ENCODE results near the gene JKAMP.

Gene JKAMP

GRCh38 chr14:59478540-59478939 is 5.8 kb upstream of the JKAMP start:
- Histone ChIP-seq H3K4me1 (ENCODE audit: control insufficient read depth in 5 of 5, insufficient read depth in 5 of 5, low read length in 5 of 5) (peaks cover 0 to 37% (median 33%) of the 10 kb centered on the region in 5 donors), H3K9me3 (ENCODE audit: control insufficient read depth in 5 of 5, low read length in 5 of 5) (no peaks in the 10 kb centered on the region), H3K9ac (ENCODE audit: low read length in 5 of 5) (no peak overlapping the region), H3K36me3 (ENCODE audit: control insufficient read depth in 5 of 5, insufficient read depth in 5 of 5, low read length in 5 of 5) (peaks cover 21 to 38% (median 27%) of the 10 kb centered on the region in 5 donors), H3K4me3 (ENCODE audit: low read depth in 1 of 5, low read length in 5 of 5) (no peak overlapping the region), H3K27me3 (ENCODE audit: control insufficient read depth in 5 of 5, insufficient read depth in 4 of 5, low read length in 5 of 5) (no peaks in the 10 kb centered on the region), H3K27ac (ENCODE audit: low read depth, low read length) (no peak overlapping the region)

DNA sequence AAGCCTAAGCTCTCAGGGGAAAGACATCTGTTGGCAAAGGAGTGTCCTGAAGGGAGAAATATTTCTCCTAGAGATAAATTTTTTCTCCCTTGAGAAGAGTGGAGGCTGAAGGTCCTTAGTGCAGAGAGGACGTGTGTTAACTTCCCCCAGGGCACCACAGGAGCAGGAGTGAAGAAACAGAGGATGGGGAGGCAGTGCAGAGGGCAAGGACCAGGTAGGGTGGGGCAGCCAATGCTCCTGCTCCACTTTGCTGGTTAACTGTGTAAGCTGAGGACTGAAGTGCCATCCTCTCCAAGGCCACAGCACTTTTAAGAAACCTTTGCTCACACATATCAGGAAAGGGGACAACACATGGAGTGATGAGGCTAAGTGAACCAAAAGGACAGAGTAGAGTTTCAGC is 4.2 kb upstream of the JKAMP start:
- Histone ChIP-seq H3K27me3 (ENCODE audit: control insufficient read depth in 5 of 5, insufficient read depth in 4 of 5, low read length in 5 of 5) (no peaks in the 10 kb centered on the region), H3K9me3 (ENCODE audit: control insufficient read depth in 5 of 5, low read length in 5 of 5) (no peaks in the 10 kb centered on the region), H3K4me3 (ENCODE audit: low read depth in 1 of 5, low read length in 5 of 5) (no peak overlapping the region), H3K27ac (ENCODE audit: low read depth, low read length) (peak overlapping the region; percentile 43), H3K9ac (ENCODE audit: low read length in 5 of 5) (no peak overlapping the region), H3K36me3 (ENCODE audit: control insufficient read depth in 5 of 5, insufficient read depth in 5 of 5, low read length in 5 of 5) (peaks cover 9 to 24% (median 15%) of the 10 kb centered on the region in 5 donors), H3K4me1 (ENCODE audit: control insufficient read depth in 5 of 5, insufficient read depth in 5 of 5, low read length in 5 of 5) (peaks cover 0 to 44% (median 38%) of the 10 kb centered on the region in 5 donors)

DNA sequence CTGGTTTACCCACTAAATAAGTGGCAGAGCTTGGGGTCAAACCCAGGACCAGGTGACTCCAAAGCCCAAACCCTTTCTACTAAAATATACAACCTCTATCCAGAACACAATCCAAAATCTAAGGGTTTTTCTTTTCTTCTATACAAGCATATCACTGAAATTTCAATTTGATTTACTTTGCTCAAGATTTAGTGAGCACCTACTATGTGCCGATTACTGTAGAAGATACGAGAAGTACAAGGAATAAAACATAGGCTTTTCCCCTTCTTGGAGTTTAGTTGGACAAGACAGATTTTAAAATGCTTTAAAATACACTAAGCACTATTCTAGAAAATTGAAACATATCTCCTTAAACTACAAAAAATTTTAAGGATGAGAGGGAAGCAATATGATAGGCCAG is 2.9 kb upstream of the JKAMP start:
- no peak overlapping the region for H3K4me3 ChIP-seq (ENCODE audit: low read depth in 1 of 5, low read length in 5 of 5)
- peak overlapping the region in 1 of 5 donors; percentile 12 for H3K9ac ChIP-seq (ENCODE audit: low read length in 5 of 5)
- H3K27me3 ChIP-seq (ENCODE audit: control insufficient read depth in 5 of 5, insufficient read depth in 4 of 5, low read length in 5 of 5), result no peaks in the 10 kb centered on the region

DNA sequence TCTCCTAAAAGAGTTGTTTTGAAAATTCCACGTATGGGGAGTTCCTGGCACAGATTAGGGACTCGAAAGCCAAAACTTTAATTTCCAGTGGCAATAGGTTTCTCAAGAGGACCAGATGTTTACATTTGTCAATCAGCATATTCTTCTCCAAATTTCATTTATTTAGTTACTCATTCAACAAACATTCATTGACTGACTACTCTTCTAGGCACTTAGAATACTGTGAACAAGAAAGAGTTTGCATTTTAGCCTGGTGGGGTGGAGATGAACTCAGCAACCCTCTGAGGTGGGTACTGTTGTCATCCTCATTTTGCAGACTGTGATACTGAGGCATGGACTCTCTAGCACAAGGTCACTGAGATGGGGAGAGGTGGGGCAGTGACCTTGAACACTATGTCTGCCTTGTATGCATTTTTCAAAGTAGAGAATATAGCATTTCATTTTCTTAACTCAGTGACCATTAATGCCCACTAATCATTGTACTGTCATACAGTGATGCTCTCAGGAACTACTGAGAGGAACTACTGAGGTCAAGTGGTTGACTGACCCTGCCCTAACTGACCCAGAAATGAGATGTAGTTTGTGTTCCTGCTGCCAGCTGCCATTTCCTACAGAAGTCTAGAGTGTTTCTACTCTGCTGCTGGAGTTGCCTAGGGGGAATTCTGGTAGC is 2.3 kb upstream of the JKAMP start:
- H3K9me3 ChIP-seq (ENCODE audit: control insufficient read depth in 5 of 5, low read length in 5 of 5), result no peaks in the 10 kb centered on the region
- H3K4me3 ChIP-seq (ENCODE audit: low read depth in 1 of 5, low read length in 5 of 5), result peak overlapping the region; percentile 28 to 98 (median 55)
- peak overlapping the region; percentile 95 for H3K27ac ChIP-seq (ENCODE audit: low read depth, low read length)
- peak overlapping the region in 4 of 5 donors; percentile 74 to 90 (median 83) for H3K9ac ChIP-seq (ENCODE audit: low read length in 5 of 5)
- H3K36me3 ChIP-seq (ENCODE audit: control insufficient read depth in 5 of 5, insufficient read depth in 5 of 5, low read length in 5 of 5), result peaks cover 0 to 12% (median 3%) of the 10 kb centered on the region in 5 donors
- H3K4me1 ChIP-seq (ENCODE audit: control insufficient read depth in 5 of 5, insufficient read depth in 5 of 5, low read length in 5 of 5), result peaks cover 0 to 56% (median 53%) of the 10 kb centered on the region in 5 donors
- H3K27me3 ChIP-seq (ENCODE audit: control insufficient read depth in 5 of 5, insufficient read depth in 4 of 5, low read length in 5 of 5), result no peaks in the 10 kb centered on the region

More for the DNA sequence above, 2.9 kb upstream of the JKAMP start:
- H3K27ac ChIP-seq (ENCODE audit: low read depth, low read length), result peak overlapping the region; percentile 43
- peaks cover 0 to 56% (median 50%) of the 10 kb centered on the region in 5 donors for H3K4me1 ChIP-seq (ENCODE audit: control insufficient read depth in 5 of 5, insufficient read depth in 5 of 5, low read length in 5 of 5)
- H3K36me3 ChIP-seq (ENCODE audit: control insufficient read depth in 5 of 5, insufficient read depth in 5 of 5, low read length in 5 of 5), result peaks cover 1 to 15% (median 7%) of the 10 kb centered on the region in 5 donors
- no peaks in the 10 kb centered on the region for H3K9me3 ChIP-seq (ENCODE audit: control insufficient read depth in 5 of 5, low read length in 5 of 5)

DNA sequence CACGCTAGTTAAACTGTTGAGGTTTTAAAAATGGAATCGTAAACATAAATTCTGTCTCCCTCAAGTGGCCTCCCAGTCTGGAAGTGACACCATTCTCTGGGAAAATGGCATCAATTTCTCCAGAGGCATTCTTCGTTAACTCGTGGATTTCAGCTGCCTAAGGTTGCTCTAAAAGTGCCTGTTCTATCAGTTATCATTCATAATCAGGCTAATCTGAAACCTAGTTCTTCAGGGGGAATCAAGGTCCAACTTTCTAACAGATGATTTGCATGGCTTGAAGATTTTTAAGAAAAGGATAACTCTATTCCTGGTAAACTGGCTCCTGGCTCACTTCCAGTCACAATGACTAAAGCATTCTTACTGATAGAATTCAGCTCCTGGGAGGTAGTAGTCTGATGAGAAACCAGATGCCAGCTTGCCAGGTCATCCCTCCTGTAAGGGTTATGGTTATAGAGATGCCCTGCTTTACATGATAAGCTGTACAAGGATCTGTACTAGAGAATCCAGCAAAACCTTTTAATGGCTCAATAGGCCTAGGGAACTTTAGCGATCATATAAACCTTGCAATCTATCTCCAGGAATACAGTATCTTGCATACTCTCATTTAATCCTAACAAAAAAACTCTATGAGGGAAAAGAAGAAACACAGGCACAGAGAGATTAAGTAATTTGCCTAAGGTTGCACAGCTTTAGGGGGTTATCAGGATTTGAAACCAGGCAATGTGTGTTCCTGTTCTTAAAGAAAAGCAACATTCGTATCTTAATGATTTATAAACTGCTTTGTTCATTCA is 1.6 kb upstream of the JKAMP start:
- Histone ChIP-seq H3K9ac (ENCODE audit: low read length in 5 of 5) (peak overlapping the region; percentile 16 to 90 (median 78)), H3K27ac (ENCODE audit: low read depth, low read length) (peak overlapping the region; percentile 95), H3K9me3 (ENCODE audit: control insufficient read depth in 5 of 5, low read length in 5 of 5) (no peaks in the 10 kb centered on the region), H3K4me3 (ENCODE audit: low read depth in 1 of 5, low read length in 5 of 5) (peak overlapping the region; percentile 83 to 98 (median 91)), H3K4me1 (ENCODE audit: control insufficient read depth in 5 of 5, insufficient read depth in 5 of 5, low read length in 5 of 5) (peaks cover 0 to 58% (median 53%) of the 10 kb centered on the region in 5 donors), H3K27me3 (ENCODE audit: control insufficient read depth in 5 of 5, insufficient read depth in 4 of 5, low read length in 5 of 5) (no peaks in the 10 kb centered on the region), H3K36me3 (ENCODE audit: control insufficient read depth in 5 of 5, insufficient read depth in 5 of 5, low read length in 5 of 5) (peaks cover 0 to 12% (median 3%) of the 10 kb centered on the region in 5 donors)

- Histone ChIP-seq H3K4me3 (ENCODE audit: low read depth in 1 of 5, low read length in 5 of 5) (peak overlapping the region; percentile 83 to 98 (median 91)), H3K36me3 (ENCODE audit: control insufficient read depth in 5 of 5, insufficient read depth in 5 of 5, low read length in 5 of 5) (peaks cover 0 to 12% (median 3%) of the 10 kb centered on the region in 5 donors), H3K27ac (ENCODE audit: low read depth, low read length) (peak overlapping the region; percentile 95), H3K4me1 (ENCODE audit: control insufficient read depth in 5 of 5, insufficient read depth in 5 of 5, low read length in 5 of 5) (peaks cover 0 to 58% (median 56%) of the 10 kb centered on the region in 5 donors), H3K27me3 (ENCODE audit: control insufficient read depth in 5 of 5, insufficient read depth in 4 of 5, low read length in 5 of 5) (no peaks in the 10 kb centered on the region), H3K9me3 (ENCODE audit: control insufficient read depth in 5 of 5, low read length in 5 of 5) (no peaks in the 10 kb centered on the region), H3K9ac (ENCODE audit: low read length in 5 of 5) (peak overlapping the region; percentile 16 to 90 (median 78))
These were observed 954 bp upstream of the JKAMP start for GRCh38 chr14:59483363-59483762.

DNA sequence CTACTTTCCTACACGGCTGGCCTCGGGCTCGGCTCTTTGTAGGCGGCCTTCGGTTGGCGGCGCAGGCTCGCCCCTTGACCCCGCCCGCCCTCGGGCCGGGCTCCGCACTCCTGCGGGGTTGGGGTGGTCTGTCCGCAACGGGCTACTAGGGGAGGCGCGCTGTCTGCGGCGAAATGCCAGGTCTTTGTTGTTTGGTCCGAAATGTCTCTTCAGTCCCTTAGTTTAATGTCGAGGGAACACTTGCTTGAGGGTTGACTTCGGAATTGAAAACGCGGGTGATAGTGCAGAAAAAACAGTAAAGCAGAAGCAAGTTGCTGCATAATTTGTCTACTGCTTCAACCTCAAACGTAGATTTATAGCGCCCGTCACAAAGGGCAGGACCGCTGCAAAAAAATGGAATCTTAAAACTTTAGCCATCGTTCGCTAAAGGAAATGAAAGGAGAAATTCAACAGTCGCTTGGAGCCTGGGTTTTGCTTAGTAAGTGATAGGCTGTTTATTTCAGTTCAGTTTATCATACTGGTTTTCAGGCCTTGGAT is 390 bp downstream of the JKAMP start:
- H3K27ac ChIP-seq (ENCODE audit: low read depth, low read length), result peak overlapping the region; percentile 95
- peaks cover 9 to 20% (median 13%) of the 10 kb centered on the region in 5 donors for H3K36me3 ChIP-seq (ENCODE audit: control insufficient read depth in 5 of 5, insufficient read depth in 5 of 5, low read length in 5 of 5)
- no peaks in the 10 kb centered on the region for H3K9me3 ChIP-seq (ENCODE audit: control insufficient read depth in 5 of 5, low read length in 5 of 5)
- H3K4me3 ChIP-seq (ENCODE audit: low read depth in 1 of 5, low read length in 5 of 5), result peak overlapping the region; percentile 83 to 98 (median 92)
- no peaks in the 10 kb centered on the region for H3K27me3 ChIP-seq (ENCODE audit: control insufficient read depth in 5 of 5, insufficient read depth in 4 of 5, low read length in 5 of 5)
- peaks cover 0 to 62% (median 59%) of the 10 kb centered on the region in 5 donors for H3K4me1 ChIP-seq (ENCODE audit: control insufficient read depth in 5 of 5, insufficient read depth in 5 of 5, low read length in 5 of 5)
- peak overlapping the region; percentile 78 to 94 (median 90) for H3K9ac ChIP-seq (ENCODE audit: low read length in 5 of 5)

- Histone ChIP-seq H3K36me3 (ENCODE audit: control insufficient read depth in 5 of 5, insufficient read depth in 5 of 5, low read length in 5 of 5) (peaks cover 46 to 61% (median 48%) of the 10 kb centered on the region in 5 donors), H3K4me3 (ENCODE audit: low read depth in 1 of 5, low read length in 5 of 5) (no peak overlapping the region), H3K27ac (ENCODE audit: low read depth, low read length) (no peak overlapping the region), H3K4me1 (ENCODE audit: control insufficient read depth in 5 of 5, insufficient read depth in 5 of 5, low read length in 5 of 5) (peaks cover 0 to 16% (median 12%) of the 10 kb centered on the region in 5 donors), H3K27me3 (ENCODE audit: control insufficient read depth in 5 of 5, insufficient read depth in 4 of 5, low read length in 5 of 5) (no peaks in the 10 kb centered on the region), H3K9ac (ENCODE audit: low read length in 5 of 5) (no peak overlapping the region), H3K9me3 (ENCODE audit: control insufficient read depth in 5 of 5, low read length in 5 of 5) (no peaks in the 10 kb centered on the region)
These were observed 6.4 kb downstream of the JKAMP start for GRCh38 chr14:59490756-59491155.

GRCh38 chr14:59492384-59492783 is 8.1 kb downstream of the JKAMP start:
- Histone ChIP-seq H3K36me3 (ENCODE audit: control insufficient read depth in 5 of 5, insufficient read depth in 5 of 5, low read length in 5 of 5) (peaks cover 48 to 72% (median 52%) of the 10 kb centered on the region in 5 donors), H3K4me3 (ENCODE audit: low read depth in 1 of 5, low read length in 5 of 5) (no peak overlapping the region), H3K9me3 (ENCODE audit: control insufficient read depth in 5 of 5, low read length in 5 of 5) (no peaks in the 10 kb centered on the region), H3K27ac (ENCODE audit: low read depth, low read length) (no peak overlapping the region), H3K27me3 (ENCODE audit: control insufficient read depth in 5 of 5, insufficient read depth in 4 of 5, low read length in 5 of 5) (no peaks in the 10 kb centered on the region), H3K9ac (ENCODE audit: low read length in 5 of 5) (no peak overlapping the region), H3K4me1 (ENCODE audit: control insufficient read depth in 5 of 5, insufficient read depth in 5 of 5, low read length in 5 of 5) (peaks cover 0 to 6% (median 6%) of the 10 kb centered on the region in 5 donors)
